Effector memory CD8-positive, alpha-beta T cell (primary cell): Measurements from ENCODE around the gene PLA2G6.

Source experiments
- ATAC-seq: fragments of 150-1000 bp; cut with Tn5 transposase; replicated peaks from 2 replicates; pipeline ENCODE4 v1.10.0; 2021; ENCODE audit warnings: mild to moderate bottlenecking, moderate library complexity
- DNase-seq, 3 experiments: peaks; one replicate each; pipeline ENCODE4 v3.0.0; 2021
- H3K27ac Mint-ChIP-seq, 2 donors: one replicate each; pipeline ENCODE4 v1.8.0; 2022; ENCODE audit warnings: mild to moderate bottlenecking in 2 of 2, mixed read lengths in 2 of 2, moderate library complexity in 2 of 2
- H3K27me3 Mint-ChIP-seq, 2 donors: one replicate each; pipeline ENCODE4 v1.8.0; 2022; ENCODE audit warnings: mixed read lengths in 2 of 2
- H3K36me3 Mint-ChIP-seq: one replicate; pipeline ENCODE4 v1.8.0; 2022; ENCODE audit warnings: mild to moderate bottlenecking, moderate library complexity, mixed read lengths; ENCODE audit not compliant: insufficient read depth
- H3K4me1 Mint-ChIP-seq, 2 donors: one replicate each; pipeline ENCODE4 v1.8.0; 2022; ENCODE audit warnings: low read depth in 2 of 2, mixed read lengths in 2 of 2
- H3K4me3 Mint-ChIP-seq, 2 donors: one replicate each; pipeline ENCODE4 v1.8.0; 2022; ENCODE audit warnings: mild to moderate bottlenecking in 2 of 2, mixed read lengths in 2 of 2, moderate library complexity in 2 of 2
- H3K9me3 Mint-ChIP-seq, 2 donors: one replicate each; pipeline ENCODE4 v1.8.0; 2022; ENCODE audit warnings: mixed read lengths in 2 of 2

The PLA2G6 gene

DNA sequence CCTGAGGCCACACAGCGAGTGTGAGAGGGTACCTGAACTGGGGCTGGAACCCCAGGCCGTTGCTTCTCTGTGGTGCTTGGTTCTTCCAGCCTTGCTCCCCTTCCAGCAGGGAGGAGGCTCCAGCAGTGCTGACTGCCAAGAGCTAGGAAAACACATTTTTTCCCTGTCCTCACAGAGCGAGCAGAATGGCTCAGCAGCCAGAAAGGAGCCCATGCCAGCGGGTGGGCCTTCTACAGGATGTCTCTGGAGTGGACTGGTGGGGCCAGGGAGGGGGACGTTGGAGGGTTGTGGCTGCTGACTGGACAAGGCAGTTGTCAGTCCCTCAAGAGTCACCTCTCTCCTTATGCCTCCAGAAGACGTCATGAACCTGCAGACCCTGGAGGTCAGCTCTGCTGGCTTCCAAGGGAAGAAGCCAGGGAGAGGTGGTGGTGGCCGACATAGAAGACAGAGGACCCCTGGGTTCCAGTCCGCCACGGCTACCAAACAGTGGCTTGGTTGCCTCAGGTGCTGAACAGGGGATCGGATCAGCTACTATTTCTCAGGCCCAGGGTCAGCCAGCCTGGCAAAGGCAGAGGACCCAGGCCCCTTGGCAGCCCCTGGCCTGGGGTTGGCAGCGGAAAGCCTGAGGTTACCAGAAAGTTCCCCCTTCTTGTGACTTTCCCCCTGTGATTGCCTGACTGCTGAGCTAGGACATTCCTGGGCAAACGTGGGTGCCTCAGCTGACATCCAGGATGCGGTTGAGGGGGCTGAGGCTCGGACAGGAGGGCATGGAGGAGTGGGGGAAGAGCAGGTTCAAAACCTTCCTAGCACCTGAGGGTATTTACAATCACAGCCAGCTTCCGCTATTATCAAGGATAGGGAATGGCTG, 23.9 kb upstream of the PLA2G6 start:
- no peaks in the 10 kb centered on the region for H3K27me3 Mint-ChIP-seq
- DNase-seq (no peak), ATAC-seq (no peak)
- H3K27ac Mint-ChIP-seq, result peak overlapping the region; percentile 71 to 85
- H3K4me1 Mint-ChIP-seq, result peaks cover 30 to 35% of the 10 kb centered on the region in 2 donors
- peaks cover 56% of the 10 kb centered on the region for H3K36me3 Mint-ChIP-seq
- no peak overlapping the region for H3K4me3 Mint-ChIP-seq
- no peaks in the 10 kb centered on the region for H3K9me3 Mint-ChIP-seq

DNA sequence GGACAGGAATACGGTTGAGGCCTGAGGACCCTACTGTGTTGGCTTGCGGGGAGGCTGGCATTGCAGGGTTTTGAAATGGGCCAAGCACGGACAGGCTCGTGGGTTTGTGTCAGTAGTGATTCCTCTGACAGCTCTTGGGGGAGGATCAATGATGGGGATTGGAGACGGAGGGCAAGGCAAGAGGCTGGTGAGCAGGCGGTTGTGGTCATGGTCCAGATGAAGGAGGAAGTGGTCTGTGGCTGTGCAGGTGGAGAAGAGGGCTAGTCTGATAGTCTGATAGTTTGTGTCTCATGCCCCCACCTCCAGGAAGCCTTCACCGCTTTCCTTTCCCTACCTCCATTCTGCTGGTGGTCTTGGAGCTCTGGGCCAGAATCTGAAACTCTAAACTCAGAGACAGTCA, 23.2 kb upstream of the PLA2G6 start:
- DNase-seq, result peak in 1 of 3 experiments; percentile 33
- Mint-ChIP-seq H3K27me3 (no peaks in the 10 kb centered on the region), H3K36me3 (peaks cover 49% of the 10 kb centered on the region), H3K27ac (peak overlapping the region; percentile 71 to 85), H3K9me3 (no peaks in the 10 kb centered on the region), H3K4me1 (peaks cover 30 to 35% of the 10 kb centered on the region in 2 donors), H3K4me3 (peak overlapping the region; percentile 3 to 34)
- peak; percentile 16 for ATAC-seq

DNA sequence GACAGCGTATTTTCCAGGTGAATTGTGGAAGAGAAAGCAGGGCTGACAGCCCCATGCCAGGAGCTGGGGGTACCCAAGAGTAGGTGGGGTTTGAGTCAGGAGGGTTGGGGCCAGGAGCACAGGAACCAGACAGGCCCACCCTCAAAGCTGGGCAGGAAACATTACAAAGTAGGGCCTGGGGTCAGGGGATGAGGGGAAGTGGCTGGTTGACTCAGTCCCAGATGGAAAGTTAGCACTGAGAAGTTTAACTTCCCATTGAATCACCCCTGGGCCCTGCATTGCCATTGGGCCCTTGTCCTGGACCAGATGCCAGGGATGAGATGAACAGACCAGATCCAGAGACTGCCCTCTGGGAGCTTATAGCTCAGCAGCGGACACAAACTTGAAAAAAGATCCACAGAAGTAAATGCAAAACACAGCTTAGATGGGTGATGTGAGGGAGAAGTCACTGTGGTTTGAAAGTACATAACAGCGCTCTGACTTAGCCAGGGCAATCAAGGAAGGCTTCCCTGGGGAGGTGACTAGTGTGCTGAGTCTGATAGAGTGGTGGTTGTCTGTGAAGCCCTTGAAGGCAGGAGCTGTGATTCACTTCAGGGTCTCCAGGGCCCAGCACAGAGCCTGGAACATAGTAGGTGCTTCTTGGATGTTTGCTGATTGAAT, 22.4 kb upstream of the PLA2G6 start:
- Mint-ChIP-seq H3K4me3 (peak overlapping the region; percentile 74 to 80), H3K4me1 (peaks cover 30 to 35% of the 10 kb centered on the region in 2 donors), H3K27me3 (no peaks in the 10 kb centered on the region), H3K9me3 (no peaks in the 10 kb centered on the region), H3K27ac (peak overlapping the region; percentile 71 to 85), H3K36me3 (peaks cover 56% of the 10 kb centered on the region)
- ATAC-seq (no peak), DNase-seq (no peak)

DNA sequence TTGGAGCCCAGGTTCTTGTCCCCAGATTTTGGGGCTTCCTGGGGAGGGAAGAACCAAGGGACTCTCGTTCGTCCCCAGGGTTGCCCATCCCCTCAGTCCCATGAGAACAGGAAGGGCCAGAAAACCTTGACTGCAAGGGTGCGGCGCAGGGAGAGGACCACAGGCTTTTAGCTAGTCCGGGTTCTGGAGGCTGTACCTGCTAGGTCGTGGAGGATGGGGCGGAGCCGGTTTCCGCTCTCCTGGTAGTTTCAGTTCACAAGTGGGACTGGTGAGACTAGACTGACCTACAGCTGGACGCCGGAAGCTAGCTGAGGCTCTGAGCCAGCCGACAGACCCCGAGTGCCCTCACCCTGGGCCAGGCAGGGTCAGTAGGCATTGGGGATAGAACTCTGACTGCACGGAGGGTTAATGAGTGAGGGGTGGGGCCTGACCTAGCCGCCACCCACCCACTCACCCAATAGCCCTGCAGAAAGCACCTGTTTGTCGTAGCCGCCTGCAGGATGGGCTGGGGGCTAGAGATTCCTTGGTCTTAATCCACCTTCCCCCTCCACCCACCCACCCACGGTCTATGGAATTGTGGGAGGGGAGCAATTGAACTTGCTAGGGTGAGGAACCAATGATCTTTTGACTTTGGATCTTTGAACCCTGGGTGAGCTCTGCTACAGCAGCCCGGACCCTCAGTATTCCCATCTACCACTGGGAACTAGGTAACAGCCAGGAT, 21.6 kb upstream of the PLA2G6 start:
- DNase-seq, result peak in 1 of 3 experiments; percentile 33
- peaks cover 56% of the 10 kb centered on the region for H3K36me3 Mint-ChIP-seq
- peak overlapping the region; percentile 74 to 80 for H3K4me3 Mint-ChIP-seq
- peaks cover 30 to 35% of the 10 kb centered on the region in 2 donors for H3K4me1 Mint-ChIP-seq
- H3K27ac Mint-ChIP-seq, result peak overlapping the region; percentile 69 to 71
- ATAC-seq, result no peak
- H3K27me3 Mint-ChIP-seq, result no peaks in the 10 kb centered on the region
- H3K9me3 Mint-ChIP-seq, result no peaks in the 10 kb centered on the region

GRCh38 chr22:38202437-38203089, 20.9 kb upstream of the PLA2G6 start:
- Mint-ChIP-seq H3K9me3 (no peaks in the 10 kb centered on the region), H3K27me3 (no peaks in the 10 kb centered on the region), H3K4me3 (peak overlapping the region; percentile 74 to 80), H3K36me3 (peaks cover 54% of the 10 kb centered on the region), H3K27ac (peak overlapping the region; percentile 69 to 71), H3K4me1 (peaks cover 30 to 35% of the 10 kb centered on the region in 2 donors)
- ATAC-seq (peak; percentile 42), DNase-seq (peak; percentile 50 to 58 (median 53))

GRCh38 chr22:38201711-38202436, 20.2 kb upstream of the PLA2G6 start, which contains the start of gene MAFF:
MAFF (plus strand) TSS chr22:38201994; CDS start chr22:38213854, 11,860 bp downstream.
- H3K9me3 Mint-ChIP-seq, result no peaks in the 10 kb centered on the region
- H3K36me3 Mint-ChIP-seq, result peaks cover 54% of the 10 kb centered on the region
- peak within 1 kb of the TSS; percentile 74 to 80 for H3K4me3 Mint-ChIP-seq
- peak; percentile 77 to 79 (median 79) for DNase-seq
- peaks cover 30 to 35% of the 10 kb centered on the region in 2 donors for H3K4me1 Mint-ChIP-seq
- H3K27me3 Mint-ChIP-seq, result no peaks in the 10 kb centered on the region
- H3K27ac Mint-ChIP-seq, result peak within 1 kb of the TSS; percentile 91 to 93
- peak; percentile 69 for ATAC-seq

DNA sequence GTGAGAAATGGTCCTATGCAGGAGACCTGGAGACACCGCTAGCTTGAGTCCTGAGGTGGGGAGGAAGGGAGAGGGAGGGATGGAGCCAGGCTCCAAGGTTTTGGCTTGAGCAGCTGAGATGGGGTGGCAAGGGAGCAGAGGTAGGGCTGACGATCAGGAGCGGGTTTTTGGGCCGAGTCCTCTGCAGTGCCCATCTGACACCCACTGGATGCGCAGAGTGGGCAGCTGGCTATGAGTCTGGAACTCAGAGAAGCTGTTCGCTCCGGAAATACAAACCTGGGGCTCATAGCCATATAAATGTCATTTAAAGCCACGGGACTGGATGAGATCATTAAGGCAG, 19.7 kb upstream of the PLA2G6 start:
- H3K36me3 Mint-ChIP-seq, result peaks cover 51% of the 10 kb centered on the region
- H3K27me3 Mint-ChIP-seq, result no peaks in the 10 kb centered on the region
- DNase-seq (no peak), ATAC-seq (no peak)
- H3K4me1 Mint-ChIP-seq, result peaks cover 30 to 35% of the 10 kb centered on the region in 2 donors
- peak overlapping the region; percentile 74 to 80 for H3K4me3 Mint-ChIP-seq
- peak overlapping the region; percentile 91 to 93 for H3K27ac Mint-ChIP-seq
- H3K9me3 Mint-ChIP-seq, result no peaks in the 10 kb centered on the region

DNA sequence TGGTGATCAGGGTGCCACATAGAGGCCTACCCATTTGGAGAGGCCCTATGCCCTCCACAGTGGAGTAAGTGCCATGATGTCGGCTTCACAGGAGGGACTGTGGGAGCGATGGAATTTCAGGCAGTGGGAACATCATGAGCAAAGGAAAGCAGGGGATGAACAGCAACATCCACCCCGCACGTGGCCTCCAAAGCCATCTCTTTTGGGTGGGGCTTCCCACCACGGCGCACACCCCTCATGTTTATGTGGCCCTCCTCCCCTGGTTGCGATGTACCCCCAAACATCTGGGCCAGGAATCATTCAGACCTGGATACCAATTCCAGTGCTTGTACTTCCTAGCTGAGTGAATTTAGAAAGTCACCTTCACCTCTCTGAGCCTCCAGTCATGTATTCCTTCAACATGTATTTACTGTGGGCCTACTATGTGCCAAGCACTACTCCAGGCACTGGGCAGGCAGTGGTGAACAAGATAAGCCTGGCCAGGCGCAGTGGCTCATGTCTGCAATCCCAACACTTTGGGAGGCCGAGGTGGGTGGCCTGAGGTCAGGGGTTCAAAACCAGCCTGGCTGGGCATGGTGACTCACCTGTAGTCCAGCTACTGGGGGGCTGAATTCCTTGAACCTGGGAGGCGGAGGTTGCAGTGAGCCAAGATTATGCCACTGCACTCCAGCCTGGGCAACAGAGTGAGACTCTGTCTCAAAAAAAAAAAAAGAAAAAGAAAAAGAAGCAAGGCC, 18.4 kb upstream of the PLA2G6 start:
- Mint-ChIP-seq H3K27ac (peak overlapping the region; percentile 91 to 93), H3K27me3 (no peaks in the 10 kb centered on the region), H3K4me3 (peak overlapping the region in 1 of 2 donors; percentile 46), H3K4me1 (peaks cover 29 to 30% of the 10 kb centered on the region in 2 donors), H3K9me3 (no peaks in the 10 kb centered on the region), H3K36me3 (peaks cover 42% of the 10 kb centered on the region)
- ATAC-seq (no peak), DNase-seq (no peak)

GRCh38 chr22:38196791-38197419, 15.3 kb upstream of the PLA2G6 start:
- H3K36me3 Mint-ChIP-seq, result peaks cover 21% of the 10 kb centered on the region
- H3K27ac Mint-ChIP-seq, result no peak overlapping the region
- peaks cover 13% of the 10 kb centered on the region in 2 donors for H3K4me1 Mint-ChIP-seq
- no peak for ATAC-seq
- no peaks in the 10 kb centered on the region for H3K9me3 Mint-ChIP-seq
- peaks cover 10 to 23% of the 10 kb centered on the region in 2 donors for H3K27me3 Mint-ChIP-seq
- DNase-seq, result no peak
- H3K4me3 Mint-ChIP-seq, result no peak overlapping the region

DNA sequence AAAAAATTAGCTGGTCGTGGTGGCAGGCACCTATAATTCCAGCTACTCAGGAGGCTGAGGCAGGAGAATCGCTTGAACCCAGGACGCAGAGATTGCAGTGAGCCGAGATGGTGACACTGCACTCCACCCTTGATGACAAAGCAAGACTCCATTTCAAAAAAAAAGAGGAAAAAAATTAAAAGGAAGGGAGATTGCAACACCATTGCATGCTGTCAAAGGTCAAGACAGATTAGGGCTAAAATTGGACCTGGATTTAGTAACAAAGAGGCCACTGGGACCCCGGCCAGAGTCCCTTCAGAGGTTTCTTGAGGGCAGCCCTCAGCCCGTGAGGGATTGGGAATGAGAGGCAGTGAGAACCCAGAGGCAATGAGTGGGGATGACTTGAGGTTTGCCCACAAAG, 11.9 kb upstream of the PLA2G6 start:
- Mint-ChIP-seq H3K36me3 (peaks cover 2% of the 10 kb centered on the region), H3K27me3 (peaks cover 14 to 23% of the 10 kb centered on the region in 2 donors), H3K27ac (peak overlapping the region in 1 of 2 donors; percentile 63), H3K4me1 (peaks cover 0 to 3% of the 10 kb centered on the region in 2 donors), H3K4me3 (no peak overlapping the region), H3K9me3 (no peaks in the 10 kb centered on the region)
- DNase-seq (no peak), ATAC-seq (no peak)

GRCh38 chr22:38192475-38192863, 10.8 kb upstream of the PLA2G6 start:
- no peak for DNase-seq
- H3K27me3 Mint-ChIP-seq, result peaks cover 14 to 23% of the 10 kb centered on the region in 2 donors
- no peaks in the 10 kb centered on the region for H3K9me3 Mint-ChIP-seq
- ATAC-seq, result no peak
- H3K4me3 Mint-ChIP-seq, result no peak overlapping the region
- H3K27ac Mint-ChIP-seq, result peak overlapping the region; percentile 13 to 16
- H3K4me1 Mint-ChIP-seq, result peaks cover 0 to 3% of the 10 kb centered on the region in 2 donors
- peaks cover 2% of the 10 kb centered on the region for H3K36me3 Mint-ChIP-seq
